A549 treated with ZK216348 at 1 μM for 4 hours (cell line): ENCODE data around the gene ZNF76. TPM values are rescaled to one million over a fixed set of nuclear protein-coding genes. Genes with fewer than 3 reads are reported as not detected.

Experiments used
- total RNA-seq: library from RNA; stranded (reverse); fragments of 200-300 nt; extraction: Qiagen RNA extraction; gene quantifications from 5 replicates; pipeline ENCODE4 v1.2.3, GENCODE V29; 2022; ENCODE audit warnings: low read depth

Gene ZNF76
- total RNA-seq, result 6.3 to 11.4 TPM (median 11.0 TPM) in 5 replicates

GRCh38 chr6:35259194-35259947, at the start of gene ZNF76:
TSS of gene ZNF76 (plus strand) at chr6:35259735. CDS start at chr6:35281152, 21,417 bp downstream.

GRCh38 chr6:35213824-35214756, 45.4 kb upstream of the ZNF76 start, which contains the start of gene SCUBE3:
TSS of gene SCUBE3 (plus strand) at chr6:35213956. CDS start at chr6:35214419, 463 bp downstream.

GRCh38 chr6:35297601-35298481, 38.3 kb downstream of the ZNF76 start, which contains the start of gene DEF6:
TSS of gene DEF6 (plus strand) at chr6:35297818. CDS start at chr6:35297857, 39 bp downstream.

GRCh38 chr6:35342258-35343091, 82.9 kb downstream of the ZNF76 start, which contains the start of gene PPARD:
TSS of gene PPARD (plus strand) at chr6:35342558. CDS start at chr6:35411088, 68,530 bp downstream.

Other genes starting within 250 kb of the ZNF76 start
- gene TCP11, start 118.4 kb upstream of the ZNF76 start, total RNA-seq, result not detected in 5 replicates
- 0.05 to 0.08 TPM (median 0.07 TPM) in 5 replicates for gene SCUBE3, start 45.8 kb upstream of the ZNF76 start, total RNA-seq
- 0.07 to 0.18 TPM (median 0.13 TPM) in 3 of 5 replicates, not detected in the others for gene DEF6, start 38.1 kb downstream of the ZNF76 start, total RNA-seq
- 4.1 to 7.6 TPM (median 6.0 TPM) in 5 replicates for gene PPARD, start 82.8 kb downstream of the ZNF76 start, total RNA-seq
- gene FANCE, start 192.6 kb downstream of the ZNF76 start, total RNA-seq, result 2.8 to 3.7 TPM (median 3.2 TPM) in 5 replicates
- gene RPL10A, start 208.7 kb downstream of the ZNF76 start, total RNA-seq, result 1,342 to 1,550 TPM (median 1,448 TPM) in 5 replicates
- 4.6 to 8.5 TPM (median 6.3 TPM) in 5 replicates for gene TEAD3, start 237.3 kb downstream of the ZNF76 start, total RNA-seq